Putamen (tissue), 1 donor: Measurements from ENCODE around the gene RAD51D.
"Not testable (repeated sequence)": the region's sequence is repeated elsewhere in the genome, so short reads cannot be mapped to it uniquely, and the experiment has no call there.

Experiments used
- DNase-seq: peaks from one replicate; pipeline ENCODE4 v3.0.0-alpha.2; 2016; ENCODE audit warnings: low spot score

Gene RAD51D

DNA sequence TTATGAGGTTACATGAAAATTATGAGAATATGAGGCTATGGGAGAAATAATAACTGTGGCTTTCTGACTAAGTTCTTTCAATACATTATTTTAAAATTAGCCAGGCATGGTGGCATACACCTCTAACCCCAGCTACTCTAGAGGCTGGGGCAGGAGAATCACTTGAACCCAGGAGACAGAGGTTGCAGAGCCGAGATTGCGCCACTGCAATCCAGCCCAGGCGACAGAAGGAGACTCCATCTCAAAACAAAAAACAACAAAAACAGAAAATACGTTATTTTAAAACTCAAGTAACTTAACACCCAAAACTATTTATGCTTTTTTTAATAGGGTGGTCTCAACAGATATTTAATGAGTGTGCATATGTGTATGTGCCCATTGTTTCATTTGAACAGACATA, 53.8 kb downstream of the RAD51D start:
- no peak for DNase-seq

DNA sequence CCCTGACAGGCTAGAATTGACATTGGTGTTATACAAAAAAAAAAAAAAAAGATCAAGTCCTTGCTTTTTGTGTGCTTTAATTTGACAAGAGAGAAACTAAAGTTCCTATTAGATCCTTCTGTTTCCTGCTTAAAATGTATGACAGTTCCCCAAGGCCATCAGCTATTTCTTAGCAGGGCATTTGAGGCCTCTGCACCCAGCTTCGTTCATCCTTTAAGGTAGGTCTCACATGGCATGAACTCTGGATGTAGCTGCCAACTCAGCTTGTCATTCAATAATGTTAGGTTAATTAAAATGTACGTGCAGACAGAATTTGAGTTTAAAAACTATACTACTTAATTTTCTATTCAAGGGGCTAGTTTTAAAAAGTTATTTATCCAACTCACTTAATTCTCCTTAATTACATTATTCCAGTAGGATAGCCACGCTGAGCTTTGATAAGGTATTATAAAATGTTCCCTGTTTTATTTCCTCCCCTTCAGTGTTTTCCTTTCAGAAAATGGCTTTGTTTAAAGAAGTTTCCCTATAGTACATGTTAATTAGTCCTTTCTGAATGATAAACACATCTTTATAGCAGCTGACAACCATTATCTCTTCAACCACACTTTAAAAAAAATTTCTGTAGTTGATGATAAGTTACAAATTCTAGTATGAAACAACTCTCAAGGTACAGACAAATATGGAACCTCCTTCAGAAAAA, 55.0 kb downstream of the RAD51D start:
- DNase-seq, result no peak

DNA sequence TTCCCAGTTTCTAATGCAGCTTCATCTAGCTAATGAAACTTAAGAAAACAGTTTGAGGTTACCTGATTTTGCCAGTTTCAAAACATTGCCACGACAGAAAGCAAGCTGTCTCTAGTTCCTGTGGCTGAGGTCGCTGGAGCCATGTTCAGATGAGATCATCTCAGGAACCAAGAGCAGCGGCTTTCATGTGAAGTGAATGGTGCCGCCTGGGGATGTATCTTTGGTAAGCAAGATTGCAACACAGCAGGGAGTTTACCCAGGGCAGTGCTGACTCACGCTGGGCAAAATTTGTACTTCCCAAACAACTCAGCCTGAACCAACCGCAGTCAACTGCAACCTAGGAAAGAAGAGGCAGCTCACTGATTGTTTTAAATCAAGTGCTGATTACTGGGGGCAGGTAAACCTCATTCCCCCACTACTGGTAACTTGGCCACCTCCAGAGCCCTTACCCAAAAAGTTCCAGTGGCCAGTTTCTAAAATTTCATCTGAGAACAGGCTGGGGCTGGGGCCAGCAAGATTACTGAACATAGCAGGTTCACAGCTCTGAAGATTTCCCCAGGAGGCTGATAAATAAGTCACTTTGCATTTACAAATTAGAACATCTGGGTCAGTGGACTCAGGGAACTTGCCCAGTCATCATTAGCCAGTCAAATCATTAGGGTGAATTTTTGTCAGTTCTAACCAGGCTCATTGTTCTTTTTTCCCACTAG, 56.0 kb downstream of the RAD51D start, which contains the start of gene RFFL:
Gene RFFL (minus strand): TSS at position 194 of the 710 bp plus-strand sequence. CDS start 37,154 bp downstream, outside the sequence.
- DNase-seq, result peak; percentile 95

DNA sequence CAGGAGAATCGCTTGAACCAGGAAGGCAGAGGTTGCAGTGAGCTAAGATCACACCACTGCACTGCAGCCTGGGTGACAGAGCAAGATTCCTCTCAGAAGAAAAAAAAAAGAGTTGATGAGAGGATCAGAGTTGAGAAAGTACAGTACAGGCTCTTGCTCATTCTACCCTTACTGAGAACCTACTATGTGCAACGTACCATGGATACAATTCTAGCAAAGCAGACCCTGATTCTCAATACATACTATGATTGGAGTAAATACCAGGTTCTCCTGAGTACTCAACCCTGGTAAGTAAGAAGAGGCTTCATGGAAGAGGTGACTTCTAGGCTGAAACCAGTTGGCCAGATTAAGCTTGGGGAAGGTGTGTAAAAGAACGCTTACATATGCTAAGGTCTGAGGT, 57.4 kb downstream of the RAD51D start:
- DNase-seq, result no peak

DNA sequence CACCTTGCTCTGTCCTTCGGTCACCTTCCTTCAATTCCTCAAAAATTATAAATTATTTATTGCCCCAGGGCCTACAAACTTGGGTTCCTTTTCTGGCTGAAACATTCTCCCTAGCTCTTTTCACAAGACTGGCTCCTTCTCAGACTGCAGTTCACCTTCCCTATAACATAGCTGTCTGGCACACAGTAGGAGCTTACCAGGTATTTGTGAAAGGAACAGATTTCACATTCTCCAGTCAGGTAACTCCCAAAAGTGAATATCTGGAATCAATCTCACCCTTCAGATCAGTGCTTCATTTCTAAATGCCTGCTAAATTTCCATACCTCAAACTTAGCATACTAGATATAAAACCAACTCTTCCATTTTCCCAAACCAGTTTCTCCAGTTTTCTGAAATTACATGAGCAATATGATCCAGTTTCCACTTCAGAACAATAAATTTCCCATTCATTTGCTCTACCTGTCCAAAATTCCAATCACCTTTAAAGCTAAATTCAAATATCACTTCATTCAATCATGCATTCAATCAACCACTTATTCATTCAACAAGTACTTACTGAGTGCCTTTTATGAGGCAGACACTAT, 62.2 kb downstream of the RAD51D start:
- DNase-seq, result no peak

DNA sequence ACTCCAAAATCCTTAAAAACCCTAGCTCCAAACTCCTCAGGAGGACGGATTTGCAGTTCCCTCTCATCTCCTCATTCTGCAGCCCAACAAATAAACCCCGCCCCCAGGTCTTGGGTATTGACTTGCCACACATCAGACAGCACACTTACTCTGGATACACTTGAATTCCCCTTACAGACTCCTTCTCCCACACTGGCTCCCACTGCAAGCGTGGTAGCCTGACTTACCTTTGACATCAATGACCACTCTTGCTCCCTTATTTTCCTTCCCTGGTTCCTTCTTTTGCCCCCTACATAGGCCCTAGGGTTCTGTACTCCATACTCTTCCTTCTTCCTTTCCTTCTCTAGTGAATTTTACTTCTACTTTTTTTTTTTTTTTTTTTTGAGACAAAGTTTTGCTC, 63.6 kb downstream of the RAD51D start:
- DNase-seq, result no peak

DNA sequence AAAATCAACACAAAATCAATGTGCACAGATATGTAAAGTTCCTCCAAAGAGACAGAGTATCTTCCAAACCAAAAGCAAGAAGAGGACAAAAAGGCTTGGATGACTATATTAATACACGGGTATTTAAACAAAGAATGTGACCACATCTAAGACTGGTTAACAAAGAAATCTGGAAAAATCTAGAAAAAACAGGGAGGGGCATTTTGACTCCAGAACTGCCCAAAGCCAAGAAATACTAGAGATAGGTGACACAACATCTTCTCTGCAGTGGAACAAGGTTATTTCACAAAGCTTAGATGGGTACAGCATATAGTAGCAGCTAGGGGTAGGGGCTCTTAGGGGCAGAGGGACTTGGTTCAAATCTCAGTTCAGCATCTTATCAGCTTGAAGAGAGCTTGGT, 66.5 kb downstream of the RAD51D start:
- no peak for DNase-seq

DNA sequence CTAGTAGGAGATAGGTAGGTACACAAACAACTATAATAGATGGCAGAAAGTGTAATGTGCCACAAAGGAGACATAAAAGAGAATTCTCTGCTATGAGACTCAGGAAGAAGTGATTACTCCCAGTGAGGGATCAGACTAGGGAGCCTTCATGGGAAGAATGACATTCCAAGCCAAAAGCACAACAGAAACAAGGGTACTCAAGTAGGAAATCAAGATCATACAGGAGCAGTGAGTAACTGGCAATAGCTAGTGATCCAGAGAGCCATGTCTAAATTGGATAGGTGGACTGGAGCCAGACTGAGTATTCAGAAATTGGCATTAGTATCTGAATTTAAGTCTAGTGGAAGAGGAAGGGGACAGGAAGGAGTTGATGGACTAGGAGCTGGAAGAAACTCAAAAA, 66.9 kb downstream of the RAD51D start:
- no peak for DNase-seq

DNA sequence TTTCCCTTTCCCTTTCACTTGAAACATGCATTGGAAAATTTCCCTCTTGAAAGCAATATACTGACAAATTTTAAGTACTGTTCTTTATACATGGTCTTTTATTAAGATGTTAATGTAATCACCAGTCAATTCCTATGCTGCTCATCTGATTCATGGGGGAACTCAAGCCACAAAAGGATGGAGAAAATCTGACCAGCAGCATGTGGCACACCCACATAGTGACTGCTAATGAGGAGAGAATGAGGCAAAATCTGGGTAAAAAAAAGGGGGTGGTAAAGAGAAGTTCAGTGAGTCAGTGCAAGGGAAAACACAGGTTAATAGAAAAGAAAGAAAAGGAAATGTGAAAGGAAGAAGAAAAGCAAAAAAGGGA, 67.4 kb downstream of the RAD51D start:
- DNase-seq, result no peak

DNA sequence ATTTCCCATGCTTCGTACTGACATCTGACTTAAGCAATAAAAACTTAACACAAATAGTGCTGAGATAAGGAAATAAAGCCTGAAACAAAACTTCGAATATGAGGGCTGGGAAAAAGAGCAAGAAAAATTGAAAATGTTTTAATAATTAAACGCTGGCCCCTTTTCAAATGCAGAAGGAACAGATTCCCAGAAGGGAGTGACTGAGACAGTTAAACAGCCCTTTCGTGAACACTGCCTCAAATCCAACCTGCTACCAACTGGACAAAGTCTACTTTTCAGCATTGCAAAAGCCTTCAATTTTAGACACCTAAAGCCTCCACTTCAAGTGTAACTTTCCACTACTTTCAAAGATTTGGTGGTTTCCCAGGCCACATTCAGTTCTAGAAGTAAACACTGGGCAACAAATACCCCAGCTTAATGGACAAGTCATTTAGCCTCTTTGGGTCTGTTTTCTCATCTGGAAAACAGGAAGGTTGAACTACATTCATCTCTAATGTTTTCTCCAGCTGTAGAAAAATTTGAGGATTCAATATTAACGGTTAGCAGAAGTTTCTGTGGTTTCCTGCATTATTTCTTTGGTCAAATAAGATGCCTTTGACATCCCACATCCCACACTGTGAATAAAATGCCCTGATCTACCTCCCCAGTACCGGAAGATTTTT, 68.0 kb downstream of the RAD51D start:
- DNase-seq, result no peak

DNA sequence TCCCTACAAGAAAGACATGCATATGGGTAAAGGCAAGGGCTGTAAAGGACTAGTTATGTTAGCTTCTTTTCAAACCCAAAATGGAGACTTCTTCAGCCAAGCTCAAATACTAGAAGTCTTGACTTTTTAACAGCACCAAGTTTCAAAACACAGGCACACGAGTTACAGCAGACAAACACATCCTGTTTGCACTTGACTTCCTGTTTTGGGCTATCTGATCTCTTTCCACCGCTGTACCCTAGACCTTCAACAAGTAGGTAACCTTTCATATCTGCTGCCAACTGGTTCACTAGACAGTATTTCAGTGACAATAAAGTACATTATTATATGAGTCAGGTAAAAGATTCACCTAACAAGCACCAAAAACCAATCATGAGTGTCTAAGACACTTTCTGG, 68.5 kb downstream of the RAD51D start:
- no peak for DNase-seq

DNA sequence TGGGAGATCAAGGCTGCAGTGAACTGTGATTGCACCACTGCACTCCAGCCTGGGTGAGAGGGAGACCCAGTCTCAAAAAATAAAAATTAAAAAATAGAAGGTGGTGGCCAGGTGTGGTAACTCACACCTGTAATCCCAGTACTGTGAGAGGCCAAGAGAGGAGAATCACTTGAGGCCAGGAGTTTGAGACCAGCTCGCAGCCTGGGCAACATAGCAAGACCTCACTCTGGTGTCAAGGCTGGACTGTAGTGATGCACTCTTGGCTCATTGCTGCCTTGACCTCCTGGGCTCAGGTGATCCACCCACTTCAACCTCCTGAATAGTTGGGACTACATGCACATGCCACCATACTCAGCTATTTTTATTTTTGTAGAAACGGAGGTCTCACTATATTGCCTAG, 69.5 kb downstream of the RAD51D start:
- DNase-seq, result no peak

DNA sequence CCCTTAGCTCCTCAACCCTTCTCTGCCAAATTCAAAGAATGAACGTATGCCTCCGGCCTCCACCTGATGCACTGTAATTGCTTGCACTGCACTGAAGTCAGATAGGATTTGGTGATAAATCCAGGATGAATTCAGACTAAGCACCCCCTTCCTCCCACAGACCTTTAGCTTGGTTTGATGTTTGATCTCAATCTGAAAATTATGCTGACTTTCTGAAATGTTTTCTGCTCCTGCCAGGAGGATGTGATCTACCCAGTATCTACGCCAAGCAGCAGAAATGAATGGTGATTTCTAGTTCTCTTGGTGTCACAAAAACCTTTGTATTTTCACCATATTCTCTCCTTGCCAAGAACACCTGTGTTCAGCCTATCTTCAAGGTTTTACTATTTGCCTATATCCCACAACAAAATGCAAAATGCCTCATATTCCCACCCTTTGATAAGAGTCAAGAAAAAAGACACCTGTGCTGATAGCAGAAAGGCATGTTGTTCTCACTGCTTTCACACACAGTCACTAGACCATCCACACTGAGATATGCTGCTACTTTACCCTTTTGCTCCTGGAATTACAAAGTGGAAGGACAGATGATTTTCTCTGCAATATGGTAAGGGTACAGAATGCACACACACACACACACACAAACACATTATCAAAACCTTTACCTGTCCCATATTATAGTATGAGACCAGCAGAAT, 70.8 kb downstream of the RAD51D start:
- DNase-seq, result no peak

DNA sequence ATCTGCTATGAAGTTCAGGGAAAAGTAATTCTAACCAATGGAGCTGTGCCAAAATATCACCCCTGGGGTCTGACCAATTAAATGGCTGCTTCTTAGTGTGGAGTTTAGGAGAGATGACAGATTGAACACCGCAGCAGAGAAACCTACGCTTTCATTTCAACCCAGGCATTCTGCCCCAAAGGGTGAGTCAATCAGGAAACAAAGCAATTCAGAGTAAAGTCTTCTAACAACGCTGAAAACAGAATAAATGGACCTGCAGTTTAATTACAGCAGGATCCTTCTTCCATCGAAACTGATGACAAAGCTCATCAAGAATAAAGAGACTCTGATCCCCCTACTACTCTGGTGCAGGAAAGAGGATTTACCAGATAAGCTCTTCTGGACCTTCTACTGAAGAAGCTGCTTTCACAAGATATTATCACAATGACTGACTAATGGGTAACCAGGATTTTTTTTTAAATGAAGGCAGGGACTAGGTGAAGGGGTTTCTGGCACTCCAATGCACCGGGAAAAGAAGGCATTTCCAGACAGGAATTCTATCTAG, 72.8 kb downstream of the RAD51D start:
- no peak for DNase-seq

DNA sequence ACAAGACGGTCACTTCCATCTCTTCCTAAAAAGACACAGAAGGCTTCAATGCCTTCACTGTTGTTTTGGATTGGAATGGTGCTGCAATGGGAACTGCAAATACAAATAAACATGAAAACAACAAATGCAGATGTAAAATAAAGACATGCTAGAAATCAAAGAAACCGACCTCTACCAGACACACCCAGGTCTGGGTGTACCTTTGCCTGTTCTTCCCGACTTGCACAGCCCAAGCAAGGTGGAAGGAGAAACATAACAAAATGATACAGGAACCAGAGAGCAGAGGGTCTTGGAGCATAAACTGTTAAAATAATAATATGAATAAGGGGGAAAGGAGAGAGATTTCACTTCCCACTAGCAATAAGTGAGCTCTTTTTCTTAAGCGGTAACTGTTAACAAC, 73.4 kb downstream of the RAD51D start:
- no peak for DNase-seq

DNA sequence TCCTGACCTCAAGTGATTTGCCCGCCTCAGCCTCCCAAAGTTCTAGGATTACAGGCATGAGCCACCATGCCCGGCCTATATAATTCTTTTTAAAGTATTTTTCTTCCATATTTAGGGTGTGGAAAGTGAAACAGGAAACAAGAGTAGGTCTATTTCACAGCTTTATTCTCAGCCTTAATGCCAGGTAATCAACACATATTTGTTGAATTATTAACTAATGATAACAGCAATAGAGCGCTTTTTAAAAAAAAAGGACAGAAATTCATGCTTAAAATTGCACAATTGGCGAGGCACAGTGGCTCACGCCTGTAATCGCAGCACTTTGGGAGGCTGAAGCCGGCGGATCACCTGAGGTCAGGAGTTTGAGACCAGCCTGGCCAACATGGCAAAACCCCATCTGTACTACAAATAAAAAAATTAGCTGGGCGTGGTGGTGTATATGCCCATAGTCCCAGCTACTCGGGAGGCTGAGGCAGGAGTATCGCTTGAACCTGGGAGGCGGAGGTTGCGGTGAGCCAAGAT, 74.1 kb downstream of the RAD51D start:
- DNase-seq, result not testable (repeated sequence)

DNA sequence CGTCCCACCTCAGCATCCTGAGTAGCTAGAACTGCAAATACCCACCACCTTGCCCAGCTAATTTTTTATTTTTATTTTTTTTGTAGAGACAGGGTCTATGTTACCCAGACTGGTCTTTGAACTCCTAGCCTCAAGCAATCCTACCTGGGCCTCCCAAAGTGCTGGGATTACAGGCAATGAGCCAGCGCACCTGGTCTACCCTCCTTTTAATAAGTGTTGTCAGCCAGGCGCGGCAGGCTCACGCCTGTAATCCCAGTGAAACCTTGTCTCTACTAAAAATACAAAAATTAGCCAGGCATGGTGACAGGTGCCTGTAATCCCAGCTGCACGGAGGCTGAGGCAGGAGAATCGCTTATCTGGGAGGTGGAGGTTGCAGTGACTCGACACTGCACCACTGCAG, 75.5 kb downstream of the RAD51D start:
- DNase-seq, result no peak
